ENCODE measurements around the gene GCLM. TPM values are rescaled to one million over a fixed set of nuclear protein-coding genes. Genes with fewer than 3 reads are reported as not detected.

Gene GCLM
- polyA plus RNA-seq, 2 of the 4 experiments (the other 2 are of a cell fraction) = 100 to 163 TPM

DNA sequence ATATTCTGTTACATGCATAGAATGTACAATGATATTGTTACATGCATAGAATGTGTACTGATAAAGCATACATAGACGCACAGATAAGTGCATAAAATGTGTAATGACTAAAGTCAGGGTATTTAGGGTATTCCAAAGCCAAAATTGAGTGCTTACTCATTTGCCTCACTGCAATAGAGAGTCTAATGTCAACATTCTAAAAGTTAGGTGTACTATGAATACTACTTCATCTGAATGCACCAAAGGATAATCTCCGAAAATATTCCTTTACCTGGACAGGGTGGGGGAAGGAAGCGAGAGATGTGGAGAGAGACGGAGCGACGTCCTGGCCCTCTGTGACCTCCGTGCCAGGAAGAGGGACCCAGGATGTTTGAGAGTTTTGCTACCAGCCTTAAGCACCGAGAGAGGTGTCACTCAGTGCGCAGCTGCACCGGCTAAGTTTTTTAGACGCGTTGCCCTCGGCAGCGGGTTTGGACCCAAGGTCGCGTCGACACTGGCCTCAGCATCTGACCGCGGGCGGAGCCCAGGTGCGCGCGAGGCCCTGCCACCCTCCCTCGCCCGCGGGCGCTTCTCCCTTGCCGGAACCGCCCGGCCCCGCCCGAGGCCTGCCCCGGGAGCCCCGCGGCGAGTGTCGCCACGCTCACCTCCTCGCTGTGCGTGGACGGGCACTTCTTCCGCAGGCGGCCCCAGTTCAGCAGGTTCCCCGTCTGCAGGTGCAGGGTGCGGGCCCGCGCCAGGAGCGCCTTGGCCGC, 660 bp downstream of the GCLM start:
- POLR2A ChIA-PET = interaction anchor here (1.0 to 2.7 kb wide), 2 partner anchors 55 to 114 kb away, joined by 3 to 11 read pairs; no protein-coding TSS in a partner anchor
- FAIRE-seq = no peak
- peak overlapping the region; percentile 91 for H3K4me2 ChIP-seq

DNA sequence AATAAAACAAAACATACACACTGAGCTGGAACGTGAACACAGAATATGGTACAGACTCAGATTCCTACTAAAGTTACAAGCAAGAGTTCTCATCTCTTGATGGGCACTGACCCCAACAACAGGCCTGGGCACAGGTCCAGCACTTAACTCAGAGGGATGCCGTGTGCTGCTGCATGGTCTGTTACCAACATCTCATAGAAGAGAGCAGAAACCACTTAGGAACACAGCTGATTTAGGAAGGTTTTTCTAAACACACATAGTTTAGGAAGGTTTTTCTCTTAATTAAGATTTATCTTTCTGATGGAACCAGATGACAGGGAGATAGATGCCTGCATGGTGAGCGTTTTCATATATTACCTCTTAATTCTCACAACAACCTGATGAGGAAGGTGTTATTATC, 1.5 kb downstream of the GCLM start:
- CTCF ChIA-PET = interaction anchor here (1.0 to 1.2 kb wide), 2 partner anchors 14 to 428 kb away, joined by 3 to 5 read pairs; no protein-coding TSS in a partner anchor
- no peak for FAIRE-seq
- peak overlapping the region; percentile 96 to 100 for H3K27ac ChIP-seq
- H3K4me1 ChIP-seq = peaks cover 30% of the 10 kb centered on the region
- DNase-seq (ENCODE audit: low read depth in 1 of 2, low spot score in 1 of 2) = peak in 1 of 2 experiments; percentile 47
- POLR2A ChIA-PET = interaction anchor here (1.2 kb wide), 1 partner anchor 57 kb away, joined by 6 read pairs; no protein-coding TSS in a partner anchor
- H3K4me2 ChIP-seq = peak overlapping the region; percentile 91
- 0 out of 3 replicates have a peak, but pooled peaks cover 4% of the 10 kb centered on the region for H3K9me3 ChIP-seq
- 0% methylated on average over 3 of the region's 3 CpGs for WGBS (ENCODE audit: missing lambda C conversion rate)
- TF ChIP-seq CBX2 (IDR thresholded peaks at IDR 0.05; ENCODE audit: borderline replicate concordance, low read depth) = no peak
- TF ChIP-seq KDM1A (IDR thresholded peaks at IDR 0.05; ENCODE audit: low read depth) = no peak
- no peak for TF ChIP-seq HDAC2 (IDR thresholded peaks at IDR 0.05)
- TF ChIP-seq NFE2L2 (conservative IDR thresholded peaks at IDR 0.05; ENCODE audit: low read length) = no peak
- TF ChIP-seq RFX5 (IDR thresholded peaks at IDR 0.05) = no peak
- no peak for TF ChIP-seq HOXB5 (CRISPR knock-in tag; IDR thresholded peaks at IDR 0.05)
- no peak for TF ChIP-seq MYC (IDR thresholded peaks at IDR 0.05; ENCODE audit: borderline replicate concordance, low read length)
- TF ChIP-seq, protein P1, sequence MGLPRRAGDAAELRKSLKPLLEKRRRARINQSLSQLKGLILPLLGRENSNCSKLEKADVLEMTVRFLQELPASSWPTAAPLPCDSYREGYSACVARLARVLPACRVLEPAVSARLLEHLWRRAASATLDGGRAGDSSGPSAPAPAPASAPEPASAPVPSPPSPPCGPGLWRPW (IDR thresholded peaks at IDR 0.05) = no peak
- TF ChIP-seq HOXB13 (CRISPR knock-in tag; IDR thresholded peaks at IDR 0.05; ENCODE audit: low read depth) = no peak
- TF ChIP-seq GATA3 (IDR thresholded peaks at IDR 0.05; ENCODE audit: borderline replicate concordance) = no peak
- no peak for TF ChIP-seq SREBF2 (IDR thresholded peaks at IDR 0.05)
- TF ChIP-seq, protein P2, sequence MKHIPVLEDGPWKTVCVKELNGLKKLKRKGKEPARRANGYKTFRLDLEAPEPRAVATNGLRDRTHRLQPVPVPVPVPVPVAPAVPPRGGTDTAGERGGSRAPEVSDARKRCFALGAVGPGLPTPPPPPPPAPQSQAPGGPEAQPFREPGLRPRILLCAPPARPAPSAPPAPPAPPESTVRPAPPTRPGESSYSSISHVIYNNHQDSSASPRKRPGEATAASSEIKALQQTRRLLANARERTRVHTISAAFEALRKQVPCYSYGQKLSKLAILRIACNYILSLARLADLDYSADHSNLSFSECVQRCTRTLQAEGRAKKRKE (CRISPR knock-in tag; IDR thresholded peaks at IDR 0.05; ENCODE audit: low read depth) = no peak
- TF ChIP-seq POLR2A (IDR thresholded peaks at IDR 0.05; ENCODE audit: low read length) = no peak
- H3K4me3 ChIP-seq = peak overlapping the region; percentile 92
- ATAC-seq = peak in 1 of 2 experiments; percentile 40; a peak in 3 of 6 replicates

More for the DNA sequence above, 660 bp downstream of the GCLM start:
- H3K4me3 ChIP-seq = peak overlapping the region; percentile 92
- peak; percentile 15 to 40 for DNase-seq (ENCODE audit: low read depth in 1 of 2, low spot score in 1 of 2)
- CTCF ChIA-PET = interaction anchor here (0.6 to 2.1 kb wide), 20 partner anchors 11 to 427 kb away, joined by 3 to 15 read pairs (median 4); no protein-coding TSS in a partner anchor
- H3K27ac ChIP-seq = peak overlapping the region; percentile 96 to 100
- WGBS (ENCODE audit: missing lambda C conversion rate) = under 1% methylated on average over 24 of the region's 49 CpGs
- 0 out of 3 replicates have a peak, but pooled peaks cover 4% of the 10 kb centered on the region for H3K9me3 ChIP-seq
- H3K4me1 ChIP-seq = peaks cover 22% of the 10 kb centered on the region
- TF ChIP-seq PHF8 (IDR thresholded peaks at IDR 0.05; ENCODE audit: borderline replicate concordance, low read depth) (peak; percentile 13; the same call in 1 of the 2 replicates), CBX8 (IDR thresholded peaks at IDR 0.05) (no peak)
- TF ChIP-seq, protein P3, sequence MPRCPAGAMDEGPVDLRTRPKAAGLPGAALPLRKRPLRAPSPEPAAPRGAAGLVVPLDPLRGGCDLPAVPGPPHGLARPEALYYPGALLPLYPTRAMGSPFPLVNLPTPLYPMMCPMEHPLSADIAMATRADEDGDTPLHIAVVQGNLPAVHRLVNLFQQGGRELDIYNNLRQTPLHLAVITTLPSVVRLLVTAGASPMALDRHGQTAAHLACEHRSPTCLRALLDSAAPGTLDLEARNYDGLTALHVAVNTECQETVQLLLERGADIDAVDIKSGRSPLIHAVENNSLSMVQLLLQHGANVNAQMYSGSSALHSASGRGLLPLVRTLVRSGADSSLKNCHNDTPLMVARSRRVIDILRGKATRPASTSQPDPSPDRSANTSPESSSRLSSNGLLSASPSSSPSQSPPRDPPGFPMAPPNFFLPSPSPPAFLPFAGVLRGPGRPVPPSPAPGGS (IDR thresholded peaks at IDR 0.05) = 0 out of 3 replicates have a peak, but pooled peaks have one; percentile 8
- peak; percentile 47 to 59 for ATAC-seq

DNA sequence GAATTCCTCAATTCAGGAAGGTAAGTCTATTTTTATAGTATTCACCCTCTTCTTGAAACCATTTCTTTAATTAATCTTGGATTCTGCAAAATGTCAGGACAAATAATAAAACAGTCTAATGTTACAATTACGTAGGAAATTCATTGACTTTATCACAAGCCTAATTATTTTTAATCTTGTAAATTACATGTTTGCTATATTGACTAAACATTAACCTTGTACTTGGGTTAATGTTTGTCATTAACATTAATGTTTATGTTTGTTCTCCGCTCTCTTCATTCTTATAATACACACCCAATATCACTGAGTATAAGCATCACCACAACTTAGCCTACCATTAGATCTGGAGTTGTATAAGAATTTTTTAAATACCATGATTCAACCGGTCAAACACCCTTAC, 2.8 kb downstream of the GCLM start:
- DNase-seq (ENCODE audit: low read depth in 1 of 2, low spot score in 1 of 2) = no peak
- 3% methylated on average over 3 of the region's 3 CpGs for WGBS (ENCODE audit: missing lambda C conversion rate)
- Histone ChIP-seq H3K4me3 (peak overlapping the region; percentile 92), H3K27ac (peak overlapping the region; percentile 66 to 96; a peak in 5 of 6 replicates), H3K4me1 (peaks cover 42% of the 10 kb centered on the region), H3K4me2 (peak overlapping the region; percentile 91), H3K9me3 (0 out of 3 replicates have a peak, but pooled peaks cover 4% of the 10 kb centered on the region)
- TF ChIP-seq ESRRA (IDR thresholded peaks at IDR 0.05; ENCODE audit: borderline replicate concordance, low read length) (no peak), CHD2 (IDR thresholded peaks at IDR 0.05; ENCODE audit: low read length, partially characterized antibody) (no peak), HOXA7 (CRISPR knock-in tag; IDR thresholded peaks at IDR 0.05) (no peak), EHMT2 (IDR thresholded peaks at IDR 0.05; ENCODE audit: low read depth) (no peak), KDM1A (IDR thresholded peaks at IDR 0.05; ENCODE audit: low read depth) (no peak)
- TF ChIP-seq, protein P4, sequence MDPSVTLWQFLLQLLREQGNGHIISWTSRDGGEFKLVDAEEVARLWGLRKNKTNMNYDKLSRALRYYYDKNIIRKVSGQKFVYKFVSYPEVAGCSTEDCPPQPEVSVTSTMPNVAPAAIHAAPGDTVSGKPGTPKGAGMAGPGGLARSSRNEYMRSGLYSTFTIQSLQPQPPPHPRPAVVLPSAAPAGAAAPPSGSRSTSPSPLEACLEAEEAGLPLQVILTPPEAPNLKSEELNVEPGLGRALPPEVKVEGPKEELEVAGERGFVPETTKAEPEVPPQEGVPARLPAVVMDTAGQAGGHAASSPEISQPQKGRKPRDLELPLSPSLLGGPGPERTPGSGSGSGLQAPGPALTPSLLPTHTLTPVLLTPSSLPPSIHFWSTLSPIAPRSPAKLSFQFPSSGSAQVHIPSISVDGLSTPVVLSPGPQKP (IDR thresholded peaks at IDR 0.05; ENCODE audit: low read depth, low read length) = no peak
- TF ChIP-seq, protein P2 (CRISPR knock-in tag; IDR thresholded peaks at IDR 0.05; ENCODE audit: low read depth) = no peak
- no peak for FAIRE-seq
- ChIA-PET CTCF (no interaction called here), POLR2A (no interaction called here)
- ATAC-seq = no peak

Data from A549 (cell line).